H1 (cell line): ENCODE data around the gene TRAF1.

Experiments
- BACH1 ChIP-seq: IDR thresholded peaks from 2 replicates; pipeline ENCODE4 v1.6.1; 2012; ENCODE audit warnings: low read length, improper control_type of control experiment
- CBX5 ChIP-seq: fragments of 300-800, 300-1000 bp; sonication (generic); IDR thresholded peaks from 2 replicates; pipeline ENCODE4 v1.7.1; 2016; ENCODE audit warnings: antibody characterized with exemption, low read length, low read depth
- CHD2 ChIP-seq: IDR thresholded peaks from 2 replicates; pipeline ENCODE4 v1.6.1; 2012; ENCODE audit warnings: low read length, improper control_type of control experiment
- HDAC2 ChIP-seq, 2 experiments: fragments of 300-600 bp in 1 of 2; sonication (generic) in 1 of 2; IDR thresholded peaks; 2 replicates each; pipeline ENCODE4 v1.6.1; 2011 to 2012; ENCODE audit warnings: low read depth in 2 of 2, low read length in 2 of 2, mild to moderate bottlenecking in 2 of 2, moderate library complexity in 2 of 2, borderline replicate concordance in 1 of 2, inconsistent platforms in 1 of 2
- HDAC6 ChIP-seq: IDR thresholded peaks from one replicate; pipeline ENCODE4 v1.7.1; 2012; ENCODE audit warnings: low read depth, mild to moderate bottlenecking, inconsistent platforms, low read length, moderate library complexity
- NRF1 ChIP-seq: IDR thresholded peaks from 2 replicates; pipeline ENCODE4 v1.6.1; 2011; ENCODE audit warnings: mild to moderate bottlenecking, low read depth, low read length, improper control_type of control experiment
- TF ChIP-seq, protein P1 (sequence below): fragments of 300-600 bp; sonication (generic); IDR thresholded peaks from 2 replicates; pipeline ENCODE4 v1.7.1; 2012; ENCODE audit warnings: low read length, moderate library complexity, mild to moderate bottlenecking, inconsistent platforms; ENCODE audit not compliant: insufficient replicate concordance
- TF ChIP-seq, protein P2 (sequence below), 3 experiments: IDR thresholded peaks; 1 replicate in 2 of 3; 2 replicates in 1 of 3; pipeline versions ENCODE4 v1.5.1 to v1.6.1; 2011; ENCODE audit warnings: low read length in 3 of 3, mild to moderate bottlenecking in 3 of 3, inconsistent platforms in 2 of 3, low read depth in 1 of 3, moderate library complexity in 1 of 3; ENCODE audit not compliant: insufficient read depth in 1 of 3; ENCODE audit errors: control extremely low read depth in 1 of 3
- TF ChIP-seq, protein P3 (sequence below): IDR thresholded peaks from 2 replicates; pipeline ENCODE4 v1.6.1; 2012; ENCODE audit warnings: inconsistent platforms

DNA sequence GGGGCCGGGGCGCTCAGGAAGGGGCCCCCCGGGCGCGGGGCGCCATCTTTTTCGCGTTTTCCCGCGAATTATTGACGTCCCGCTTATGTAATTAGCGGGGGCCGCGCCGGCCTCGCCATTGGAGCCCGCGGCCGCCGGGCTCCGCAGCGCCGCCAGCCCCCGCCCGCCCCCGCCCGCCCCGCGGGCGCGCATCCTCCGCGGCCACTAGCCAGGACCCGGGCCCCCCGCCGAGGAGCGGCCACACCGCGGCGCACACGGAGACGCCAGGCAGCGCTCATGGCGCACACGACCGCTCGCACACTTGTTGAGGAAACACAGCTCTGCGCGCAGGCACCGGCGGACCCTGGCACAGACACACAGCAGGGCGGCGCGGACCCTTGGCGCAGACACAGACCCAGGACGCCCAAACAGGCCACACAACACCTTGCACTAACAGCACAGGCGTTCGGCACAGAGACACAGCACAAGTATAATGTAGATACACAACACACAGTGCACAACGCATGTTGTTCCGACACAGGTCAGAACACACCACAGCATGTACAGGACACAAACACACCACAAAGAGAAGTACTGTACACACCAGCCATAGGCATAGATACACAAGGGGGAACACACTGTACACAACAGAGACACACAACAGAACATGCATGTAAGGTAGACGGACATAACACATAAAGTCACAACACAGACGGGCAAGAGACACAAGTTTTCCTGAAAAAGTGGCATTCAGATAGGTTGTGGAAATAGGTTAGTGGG is 49.1 kb downstream of the TRAF1 start:
- no peak for TF ChIP-seq HDAC6
- no peak for TF ChIP-seq HDAC2 (IDR thresholded peaks at IDR 0.05; ENCODE audit: borderline replicate concordance in 1 of 2, low read depth in 2 of 2, low read length in 2 of 2)
- no peak for TF ChIP-seq NRF1
- no peak for TF ChIP-seq CBX5
- TF ChIP-seq CHD2, result no peak
- TF ChIP-seq, protein P1, sequence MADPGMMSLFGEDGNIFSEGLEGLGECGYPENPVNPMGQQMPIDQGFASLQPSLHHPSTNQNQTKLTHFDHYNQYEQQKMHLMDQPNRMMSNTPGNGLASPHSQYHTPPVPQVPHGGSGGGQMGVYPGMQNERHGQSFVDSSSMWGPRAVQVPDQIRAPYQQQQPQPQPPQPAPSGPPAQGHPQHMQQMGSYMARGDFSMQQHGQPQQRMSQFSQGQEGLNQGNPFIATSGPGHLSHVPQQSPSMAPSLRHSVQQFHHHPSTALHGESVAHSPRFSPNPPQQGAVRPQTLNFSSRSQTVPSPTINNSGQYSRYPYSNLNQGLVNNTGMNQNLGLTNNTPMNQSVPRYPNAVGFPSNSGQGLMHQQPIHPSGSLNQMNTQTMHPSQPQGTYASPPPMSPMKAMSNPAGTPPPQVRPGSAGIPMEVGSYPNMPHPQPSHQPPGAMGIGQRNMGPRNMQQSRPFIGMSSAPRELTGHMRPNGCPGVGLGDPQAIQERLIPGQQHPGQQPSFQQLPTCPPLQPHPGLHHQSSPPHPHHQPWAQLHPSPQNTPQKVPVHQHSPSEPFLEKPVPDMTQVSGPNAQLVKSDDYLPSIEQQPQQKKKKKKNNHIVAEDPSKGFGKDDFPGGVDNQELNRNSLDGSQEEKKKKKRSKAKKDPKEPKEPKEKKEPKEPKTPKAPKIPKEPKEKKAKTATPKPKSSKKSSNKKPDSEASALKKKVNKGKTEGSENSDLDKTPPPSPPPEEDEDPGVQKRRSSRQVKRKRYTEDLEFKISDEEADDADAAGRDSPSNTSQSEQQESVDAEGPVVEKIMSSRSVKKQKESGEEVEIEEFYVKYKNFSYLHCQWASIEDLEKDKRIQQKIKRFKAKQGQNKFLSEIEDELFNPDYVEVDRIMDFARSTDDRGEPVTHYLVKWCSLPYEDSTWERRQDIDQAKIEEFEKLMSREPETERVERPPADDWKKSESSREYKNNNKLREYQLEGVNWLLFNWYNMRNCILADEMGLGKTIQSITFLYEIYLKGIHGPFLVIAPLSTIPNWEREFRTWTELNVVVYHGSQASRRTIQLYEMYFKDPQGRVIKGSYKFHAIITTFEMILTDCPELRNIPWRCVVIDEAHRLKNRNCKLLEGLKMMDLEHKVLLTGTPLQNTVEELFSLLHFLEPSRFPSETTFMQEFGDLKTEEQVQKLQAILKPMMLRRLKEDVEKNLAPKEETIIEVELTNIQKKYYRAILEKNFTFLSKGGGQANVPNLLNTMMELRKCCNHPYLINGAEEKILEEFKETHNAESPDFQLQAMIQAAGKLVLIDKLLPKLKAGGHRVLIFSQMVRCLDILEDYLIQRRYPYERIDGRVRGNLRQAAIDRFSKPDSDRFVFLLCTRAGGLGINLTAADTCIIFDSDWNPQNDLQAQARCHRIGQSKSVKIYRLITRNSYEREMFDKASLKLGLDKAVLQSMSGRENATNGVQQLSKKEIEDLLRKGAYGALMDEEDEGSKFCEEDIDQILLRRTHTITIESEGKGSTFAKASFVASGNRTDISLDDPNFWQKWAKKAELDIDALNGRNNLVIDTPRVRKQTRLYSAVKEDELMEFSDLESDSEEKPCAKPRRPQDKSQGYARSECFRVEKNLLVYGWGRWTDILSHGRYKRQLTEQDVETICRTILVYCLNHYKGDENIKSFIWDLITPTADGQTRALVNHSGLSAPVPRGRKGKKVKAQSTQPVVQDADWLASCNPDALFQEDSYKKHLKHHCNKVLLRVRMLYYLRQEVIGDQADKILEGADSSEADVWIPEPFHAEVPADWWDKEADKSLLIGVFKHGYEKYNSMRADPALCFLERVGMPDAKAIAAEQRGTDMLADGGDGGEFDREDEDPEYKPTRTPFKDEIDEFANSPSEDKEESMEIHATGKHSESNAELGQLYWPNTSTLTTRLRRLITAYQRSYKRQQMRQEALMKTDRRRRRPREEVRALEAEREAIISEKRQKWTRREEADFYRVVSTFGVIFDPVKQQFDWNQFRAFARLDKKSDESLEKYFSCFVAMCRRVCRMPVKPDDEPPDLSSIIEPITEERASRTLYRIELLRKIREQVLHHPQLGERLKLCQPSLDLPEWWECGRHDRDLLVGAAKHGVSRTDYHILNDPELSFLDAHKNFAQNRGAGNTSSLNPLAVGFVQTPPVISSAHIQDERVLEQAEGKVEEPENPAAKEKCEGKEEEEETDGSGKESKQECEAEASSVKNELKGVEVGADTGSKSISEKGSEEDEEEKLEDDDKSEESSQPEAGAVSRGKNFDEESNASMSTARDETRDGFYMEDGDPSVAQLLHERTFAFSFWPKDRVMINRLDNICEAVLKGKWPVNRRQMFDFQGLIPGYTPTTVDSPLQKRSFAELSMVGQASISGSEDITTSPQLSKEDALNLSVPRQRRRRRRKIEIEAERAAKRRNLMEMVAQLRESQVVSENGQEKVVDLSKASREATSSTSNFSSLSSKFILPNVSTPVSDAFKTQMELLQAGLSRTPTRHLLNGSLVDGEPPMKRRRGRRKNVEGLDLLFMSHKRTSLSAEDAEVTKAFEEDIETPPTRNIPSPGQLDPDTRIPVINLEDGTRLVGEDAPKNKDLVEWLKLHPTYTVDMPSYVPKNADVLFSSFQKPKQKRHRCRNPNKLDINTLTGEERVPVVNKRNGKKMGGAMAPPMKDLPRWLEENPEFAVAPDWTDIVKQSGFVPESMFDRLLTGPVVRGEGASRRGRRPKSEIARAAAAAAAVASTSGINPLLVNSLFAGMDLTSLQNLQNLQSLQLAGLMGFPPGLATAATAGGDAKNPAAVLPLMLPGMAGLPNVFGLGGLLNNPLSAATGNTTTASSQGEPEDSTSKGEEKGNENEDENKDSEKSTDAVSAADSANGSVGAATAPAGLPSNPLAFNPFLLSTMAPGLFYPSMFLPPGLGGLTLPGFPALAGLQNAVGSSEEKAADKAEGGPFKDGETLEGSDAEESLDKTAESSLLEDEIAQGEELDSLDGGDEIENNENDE, result no peak
- TF ChIP-seq BACH1, result no peak
- TF ChIP-seq, protein P2, sequence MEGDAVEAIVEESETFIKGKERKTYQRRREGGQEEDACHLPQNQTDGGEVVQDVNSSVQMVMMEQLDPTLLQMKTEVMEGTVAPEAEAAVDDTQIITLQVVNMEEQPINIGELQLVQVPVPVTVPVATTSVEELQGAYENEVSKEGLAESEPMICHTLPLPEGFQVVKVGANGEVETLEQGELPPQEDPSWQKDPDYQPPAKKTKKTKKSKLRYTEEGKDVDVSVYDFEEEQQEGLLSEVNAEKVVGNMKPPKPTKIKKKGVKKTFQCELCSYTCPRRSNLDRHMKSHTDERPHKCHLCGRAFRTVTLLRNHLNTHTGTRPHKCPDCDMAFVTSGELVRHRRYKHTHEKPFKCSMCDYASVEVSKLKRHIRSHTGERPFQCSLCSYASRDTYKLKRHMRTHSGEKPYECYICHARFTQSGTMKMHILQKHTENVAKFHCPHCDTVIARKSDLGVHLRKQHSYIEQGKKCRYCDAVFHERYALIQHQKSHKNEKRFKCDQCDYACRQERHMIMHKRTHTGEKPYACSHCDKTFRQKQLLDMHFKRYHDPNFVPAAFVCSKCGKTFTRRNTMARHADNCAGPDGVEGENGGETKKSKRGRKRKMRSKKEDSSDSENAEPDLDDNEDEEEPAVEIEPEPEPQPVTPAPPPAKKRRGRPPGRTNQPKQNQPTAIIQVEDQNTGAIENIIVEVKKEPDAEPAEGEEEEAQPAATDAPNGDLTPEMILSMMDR (IDR thresholded peaks at IDR 0.05; ENCODE audit: control extremely low read depth in 1 of 3, insufficient read depth in 1 of 3, low read depth in 1 of 3, low read length in 3 of 3), result no peak
- TF ChIP-seq, protein P3, sequence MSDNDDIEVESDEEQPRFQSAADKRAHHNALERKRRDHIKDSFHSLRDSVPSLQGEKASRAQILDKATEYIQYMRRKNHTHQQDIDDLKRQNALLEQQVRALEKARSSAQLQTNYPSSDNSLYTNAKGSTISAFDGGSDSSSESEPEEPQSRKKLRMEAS, result no peak
